ENCODE results near the gene UXS1. TPM values are rescaled to one million over a fixed set of nuclear protein-coding genes. Genes with fewer than 3 reads are reported as not detected.

UXS1 gene
- total and polyA plus RNA-seq, 8 donors, result 4.3 to 23.6 (median 10.4) TPM

DNA sequence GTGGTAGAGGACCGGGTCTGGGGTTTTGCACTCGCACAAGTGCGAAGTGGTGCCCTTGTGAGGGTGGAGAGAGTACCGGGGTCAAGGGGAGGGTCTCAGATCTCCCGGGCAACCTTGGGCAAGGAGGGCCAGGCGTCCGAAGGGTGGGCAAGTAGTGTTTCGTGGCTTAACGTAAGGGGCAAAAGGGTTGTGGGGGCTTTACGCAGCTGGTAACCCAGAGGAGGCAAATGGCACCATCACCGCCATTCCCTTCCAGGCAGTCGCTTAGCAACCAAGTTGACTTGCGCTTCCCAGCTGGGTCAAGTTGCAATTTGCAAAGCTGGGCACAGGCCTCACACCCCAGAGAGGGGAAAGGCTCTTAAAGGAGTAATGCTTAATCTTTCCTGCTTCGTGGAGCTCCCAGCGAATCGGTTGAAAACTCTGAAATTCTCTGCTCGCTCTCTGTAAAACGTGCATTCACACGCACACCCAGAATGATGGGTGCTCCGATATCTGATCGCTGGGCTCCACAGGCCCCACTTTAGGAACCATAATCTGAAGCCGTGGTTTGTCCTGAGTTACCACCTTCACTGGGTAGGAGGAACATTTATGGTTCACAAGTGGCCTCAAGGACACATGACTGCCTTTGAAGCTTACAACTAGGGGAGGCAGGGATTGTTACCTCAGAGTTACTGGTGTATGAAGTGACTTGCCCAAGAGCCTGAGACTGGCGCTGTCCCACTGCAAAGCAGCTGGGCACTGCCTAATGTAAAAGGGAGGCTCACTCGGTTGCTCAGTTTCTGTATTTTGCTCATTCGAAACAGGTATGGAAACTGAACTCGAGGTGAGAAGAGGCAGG, 127.9 kb downstream of the UXS1 start:
- Histone ChIP-seq H3K27me3 (no peaks in the 10 kb centered on the region), H3K4me1 (no peaks in the 10 kb centered on the region), H3K36me3 (no peaks in the 10 kb centered on the region), H3K4me3 (peak overlapping the region in 2 of 4 donors; percentile 35 to 40), H3K9me3 (no peaks in the 10 kb centered on the region), H3K27ac (no peak overlapping the region)
- intact Hi-C loops (cut with DNase I), result no loop called here
- TF ChIP-seq CTCF (IDR thresholded peaks at IDR 0.05), result no peak
- ATAC-seq, result no peak
- no peak for FAIRE-seq
- 61 to 62% methylated on average over 26 of the region's 26 CpGs for WGBS, 2 donors
- DNase-seq, result no peak

- no peak for TF ChIP-seq CTCF (IDR thresholded peaks at IDR 0.05)
- WGBS, 2 donors, result 12 to 13% methylated on average over 59 to 68 of the region's 68 CpGs
- H3K27ac ChIP-seq, result no peak overlapping the region
- ATAC-seq (peak in 3 of 4 donors; percentile 40 to 67 (median 48)), DNase-seq (peak in 4 of 6 donors; percentile 23 to 67 (median 55)), FAIRE-seq (no peak)
- intact Hi-C loops (cut with DNase I), result no loop called here
- H3K9me3 ChIP-seq, result no peaks in the 10 kb centered on the region
- no peaks in the 10 kb centered on the region for H3K4me1 ChIP-seq
- H3K4me3 ChIP-seq, result peak overlapping the region; percentile 16 to 40 (median 28)
- H3K27me3 ChIP-seq, result no peaks in the 10 kb centered on the region
- H3K36me3 ChIP-seq, result no peaks in the 10 kb centered on the region
These were observed 128.7 kb downstream of the UXS1 start for GRCh38 chr2:106065268-106065982.

DNA sequence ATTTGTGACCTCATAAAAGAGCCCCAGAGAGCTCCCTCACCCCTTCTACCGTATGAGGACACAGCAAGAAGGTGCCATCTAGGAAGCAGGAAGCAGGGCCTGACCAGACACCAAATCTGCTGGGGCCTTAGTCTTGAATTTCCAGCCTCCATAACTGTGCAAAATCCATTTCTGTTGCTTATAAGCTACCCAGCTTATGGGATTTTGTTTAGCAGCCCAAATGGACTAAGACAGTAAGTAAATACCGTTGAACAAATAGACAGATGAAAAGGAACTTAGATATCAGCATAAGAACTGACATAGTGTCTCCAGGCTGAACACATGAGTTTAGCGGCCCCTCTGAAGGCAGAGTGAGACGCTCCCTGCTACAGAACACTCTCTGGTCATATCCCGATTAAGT, 130.9 kb downstream of the UXS1 start:
- no peak overlapping the region for H3K27ac ChIP-seq
- no peaks in the 10 kb centered on the region for H3K36me3 ChIP-seq
- H3K27me3 ChIP-seq, result no peaks in the 10 kb centered on the region
- DNase-seq (no peak), ATAC-seq (no peak), FAIRE-seq (no peak)
- intact Hi-C loops (cut with DNase I), result no loop called here
- no peaks in the 10 kb centered on the region for H3K4me1 ChIP-seq
- no peaks in the 10 kb centered on the region for H3K9me3 ChIP-seq
- no peak overlapping the region for H3K4me3 ChIP-seq
- 65 to 72% methylated on average over 5 of the region's 5 CpGs for WGBS, 2 donors
- no peak for TF ChIP-seq CTCF (IDR thresholded peaks at IDR 0.05)

- no peaks in the 10 kb centered on the region for H3K9me3 ChIP-seq
- intact Hi-C loops (cut with DNase I), result no loop called here
- no peaks in the 10 kb centered on the region for H3K4me1 ChIP-seq
- no peaks in the 10 kb centered on the region for H3K36me3 ChIP-seq
- no peak for DNase-seq
- H3K27me3 ChIP-seq, result no peaks in the 10 kb centered on the region
- no peak for ATAC-seq
- no peak for TF ChIP-seq CTCF (IDR thresholded peaks at IDR 0.05)
- H3K27ac ChIP-seq, result no peak overlapping the region
- no peak for FAIRE-seq
- 78 to 81% methylated on average over 5 of the region's 5 CpGs for WGBS, 2 donors
- H3K4me3 ChIP-seq, result no peak overlapping the region
These were observed 131.5 kb downstream of the UXS1 start for GRCh38 chr2:106062627-106063026.

Measured in pancreas (tissue), 10 donors.